ENCODE results near the gene IGF1R.

DNA sequence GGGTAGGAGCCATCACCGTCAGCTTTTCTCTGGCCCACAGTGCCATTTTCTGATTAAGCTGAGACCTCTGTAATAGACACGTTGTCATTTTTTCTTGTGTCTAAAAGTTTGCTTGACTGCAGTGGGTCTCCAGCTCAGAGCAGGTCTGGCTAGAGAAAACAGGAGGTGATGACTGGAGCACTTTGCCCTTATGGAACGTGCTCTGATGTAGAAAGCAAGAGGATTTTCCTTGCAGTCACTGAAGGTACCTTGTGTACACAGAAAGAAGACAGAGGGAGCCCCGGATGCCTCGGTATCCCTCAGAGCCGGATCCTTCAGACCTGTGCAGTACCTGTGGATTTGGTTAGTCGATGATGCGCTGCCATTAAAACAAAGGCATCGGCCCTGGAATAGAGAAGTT, 76.2 kb downstream of the IGF1R start:
- TF ChIP-seq, protein P1, sequence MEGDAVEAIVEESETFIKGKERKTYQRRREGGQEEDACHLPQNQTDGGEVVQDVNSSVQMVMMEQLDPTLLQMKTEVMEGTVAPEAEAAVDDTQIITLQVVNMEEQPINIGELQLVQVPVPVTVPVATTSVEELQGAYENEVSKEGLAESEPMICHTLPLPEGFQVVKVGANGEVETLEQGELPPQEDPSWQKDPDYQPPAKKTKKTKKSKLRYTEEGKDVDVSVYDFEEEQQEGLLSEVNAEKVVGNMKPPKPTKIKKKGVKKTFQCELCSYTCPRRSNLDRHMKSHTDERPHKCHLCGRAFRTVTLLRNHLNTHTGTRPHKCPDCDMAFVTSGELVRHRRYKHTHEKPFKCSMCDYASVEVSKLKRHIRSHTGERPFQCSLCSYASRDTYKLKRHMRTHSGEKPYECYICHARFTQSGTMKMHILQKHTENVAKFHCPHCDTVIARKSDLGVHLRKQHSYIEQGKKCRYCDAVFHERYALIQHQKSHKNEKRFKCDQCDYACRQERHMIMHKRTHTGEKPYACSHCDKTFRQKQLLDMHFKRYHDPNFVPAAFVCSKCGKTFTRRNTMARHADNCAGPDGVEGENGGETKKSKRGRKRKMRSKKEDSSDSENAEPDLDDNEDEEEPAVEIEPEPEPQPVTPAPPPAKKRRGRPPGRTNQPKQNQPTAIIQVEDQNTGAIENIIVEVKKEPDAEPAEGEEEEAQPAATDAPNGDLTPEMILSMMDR (IDR thresholded peaks at IDR 0.05) = no peak
- no peak for TF ChIP-seq POLR2A (IDR thresholded peaks at IDR 0.05)
